Measurements from ENCODE around the gene PXYLP1.

DNA sequence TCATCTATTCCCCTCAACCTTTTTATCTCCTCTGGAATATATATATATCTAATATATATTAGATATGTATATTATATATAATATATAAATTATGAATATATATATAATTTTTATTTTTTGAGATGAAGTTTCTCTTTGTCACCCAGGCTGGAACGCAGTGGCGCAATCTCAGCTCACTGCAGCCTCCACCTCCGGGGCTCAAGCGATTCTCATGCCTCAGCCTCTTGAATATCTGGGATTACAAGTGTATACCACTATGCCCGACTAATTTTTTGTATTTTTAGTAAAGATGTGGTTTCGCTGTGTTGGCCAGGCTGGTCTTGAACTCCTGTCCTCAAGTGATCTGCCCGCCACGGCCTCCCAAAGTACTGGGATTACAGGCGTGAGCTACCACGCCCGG lies 22.2 kb downstream of the PXYLP1 start:
- no peak for TF ChIP-seq POLR2A (IDR thresholded peaks at IDR 0.05)
- TF ChIP-seq CTCF (IDR thresholded peaks at IDR 0.05 in 4 of 5, conservative IDR thresholded peaks at IDR 0.05 in 1 of 5): no peak
